ENCODE measurements around the gene PER2.
A peak's percentile ranks its signal among the peaks of the same experiment; 100 is the strongest.

The PER2 gene

GRCh38 chr2:238243496-238244076, 44.8 kb downstream of the PER2 start:
- peak; percentile 49 for DNase-seq

- peak; percentile 52 for DNase-seq
These were observed 45.5 kb downstream of the PER2 start for GRCh38 chr2:238242731-238243495.

- no peak for DNase-seq
These were observed 46.4 kb downstream of the PER2 start for GRCh38 chr2:238241970-238242369.

GRCh38 chr2:238240757-238241711, 47.4 kb downstream of the PER2 start:
- peak; percentile 89 for DNase-seq

GRCh38 chr2:238239863-238240756, 48.3 kb downstream of the PER2 start, which contains the start of gene HES6:
TSS of gene HES6 (minus strand) at chr2:238240038. CDS start at chr2:238239905, 133 bp downstream.
- DNase-seq, result peak; percentile 95

- DNase-seq, result no peak
These were observed 48.9 kb downstream of the PER2 start for GRCh38 chr2:238239543-238239862.

GRCh38 chr2:238238766-238239542, 49.5 kb downstream of the PER2 start:
- no peak for DNase-seq

GRCh38 chr2:238238311-238238765, 50.1 kb downstream of the PER2 start:
- no peak for DNase-seq

GRCh38 chr2:238237431-238238135, 50.8 kb downstream of the PER2 start:
- DNase-seq, result no peak

- DNase-seq, result no peak
These were observed 51.8 kb downstream of the PER2 start for GRCh38 chr2:238236571-238236970.

GRCh38 chr2:238235856-238236255, 52.6 kb downstream of the PER2 start:
- no peak for DNase-seq

- no peak for DNase-seq
These were observed 53.1 kb downstream of the PER2 start for GRCh38 chr2:238235331-238235732.

GRCh38 chr2:238233625-238234024, 54.8 kb downstream of the PER2 start:
- DNase-seq, result no peak

GRCh38 chr2:238231809-238232208, 56.6 kb downstream of the PER2 start:
- no peak for DNase-seq

- DNase-seq, result no peak
These were observed 57.1 kb downstream of the PER2 start for GRCh38 chr2:238231251-238231793.

- no peak for DNase-seq
These were observed 57.7 kb downstream of the PER2 start for GRCh38 chr2:238230699-238231098.

- no peak for DNase-seq
These were observed 59.7 kb downstream of the PER2 start for GRCh38 chr2:238228700-238229099.

- no peak for DNase-seq
These were observed 60.8 kb downstream of the PER2 start for GRCh38 chr2:238227587-238228032.

GRCh38 chr2:238226698-238227586, 61.5 kb downstream of the PER2 start:
- DNase-seq, result no peak
